HEK293T (cell line): ENCODE measurements around the gene FANCD2.

ENCODE experiments used
- CTCF ChIA-PET: fragments of 350-600 bp; formaldehyde crosslinking; extraction: SDS; loops from one replicate; lab custom pipeline; 2021; ENCODE audit warnings: antibody characterized with exemption, inconsistent platforms; lab: Yijun Ruan, JAX
- POLR2A ChIA-PET: fragments of 350-600 bp; formaldehyde crosslinking; extraction: SDS; loops from one replicate; lab custom pipeline; 2020; ENCODE audit warnings: antibody characterized with exemption, inconsistent platforms; lab: Yijun Ruan, JAX
- DNase-seq: peaks from one replicate; pipeline ENCODE4 v3.0.0; 2012; ENCODE audit warnings: mixed read lengths; ENCODE audit errors: extremely low spot score
- ARNT ChIP-seq: fragments of 450-650 bp; IDR thresholded peaks from 2 replicates; pipeline ENCODE4 v1.6.1; 2017; ENCODE audit warnings: mild to moderate bottlenecking
- BHLHE40 ChIP-seq: fragments of 450-650 bp; IDR thresholded peaks from 2 replicates; pipeline ENCODE4 v1.6.1; 2016; ENCODE audit warnings: mild to moderate bottlenecking, moderate library complexity, borderline replicate concordance
- CTBP1 ChIP-seq: fragments of 450-650 bp; IDR thresholded peaks from 2 replicates; pipeline ENCODE4 v1.6.1; 2016; ENCODE audit warnings: borderline replicate concordance
- ELF4 ChIP-seq: fragments of 450-650 bp; IDR thresholded peaks from 2 replicates; pipeline ENCODE4 v1.6.1; 2017; ENCODE audit warnings: antibody characterized with exemption
- FOXA1 ChIP-seq: fragments of 450-650 bp; IDR thresholded peaks from 2 replicates; pipeline ENCODE4 v1.6.1; 2016; ENCODE audit warnings: mild to moderate bottlenecking
- FOXK2 ChIP-seq: fragments of 450-650 bp; IDR thresholded peaks from 2 replicates; pipeline ENCODE4 v1.6.1; 2016; ENCODE audit warnings: mild to moderate bottlenecking
- FOXM1 ChIP-seq: fragments of 450-650 bp; IDR thresholded peaks from 2 replicates; pipeline ENCODE4 v1.6.1; 2017; ENCODE audit warnings: mild to moderate bottlenecking, borderline replicate concordance
- HDGF ChIP-seq: fragments of 450-650 bp; IDR thresholded peaks from 2 replicates; pipeline ENCODE4 v1.6.1; 2017; ENCODE audit warnings: antibody characterized with exemption, borderline replicate concordance
- L3MBTL2 ChIP-seq: fragments of 450-650 bp; conservative IDR thresholded peaks from 2 replicates; pipeline ENCODE4 v1.6.1; 2016; ENCODE audit warnings: mild to moderate bottlenecking
- LEF1 ChIP-seq: fragments of 450-650 bp; IDR thresholded peaks from 2 replicates; pipeline ENCODE4 v1.6.1; 2017; ENCODE audit warnings: mild to moderate bottlenecking, borderline replicate concordance
- NFRKB ChIP-seq: fragments of 450-650 bp; IDR thresholded peaks from 2 replicates; pipeline ENCODE4 v1.6.1; 2016; ENCODE audit warnings: mild to moderate bottlenecking, moderate library complexity
- PKNOX1 ChIP-seq: fragments of 450-650 bp; IDR thresholded peaks from 2 replicates; pipeline ENCODE4 v1.6.1; 2016
- SP1 ChIP-seq: fragments of 450-650 bp; IDR thresholded peaks from 2 replicates; pipeline ENCODE4 v1.6.1; 2017
- SUZ12 ChIP-seq: fragments of 450-650 bp; IDR thresholded peaks from 2 replicates; pipeline ENCODE4 v1.6.1; 2016; ENCODE audit warnings: mild to moderate bottlenecking
- TARDBP ChIP-seq: fragments of 450-650 bp; IDR thresholded peaks from 2 replicates; pipeline ENCODE4 v1.6.1; 2016
- ZNF384 ChIP-seq: fragments of 450-650 bp; IDR thresholded peaks from 2 replicates; pipeline ENCODE4 v1.6.1; 2016

The FANCD2 gene

GRCh38 chr3:10108091-10108490, 81.9 kb downstream of the FANCD2 start, which contains the start of gene FANCD2OS:
FANCD2OS (minus strand) TSS chr3:10108255; CDS start chr3:10104774, 3,481 bp downstream.
- ChIA-PET CTCF (no interaction called here), POLR2A (interaction anchor here (0.6 to 1.2 kb wide), 2 partner anchors 33 to 264 kb away, joined by 3 read pairs; partner anchors contain the start of genes RPUSD3 and VHL)
- TF ChIP-seq TARDBP (no peak), ARNT (no peak), ZNF384 (no peak)
- no peak for DNase-seq

- ChIA-PET CTCF (no interaction called here), POLR2A (interaction anchor here (0.6 to 1.4 kb wide), 5 partner anchors 10 to 225 kb away, joined by 3 to 5 read pairs (median 3); partner anchors contain the start of genes JAGN1 and VHL)
- DNase-seq: peak; percentile 99
- TF ChIP-seq L3MBTL2: peak; percentile 87
- TF ChIP-seq HDGF: no peak
- no peak for TF ChIP-seq SP1
- no peak for TF ChIP-seq LEF1
- peak; percentile 51; the same call in 1 of the 2 replicates for TF ChIP-seq ELF4
- TF ChIP-seq ARNT: no peak
- peak; percentile 78 for TF ChIP-seq TARDBP
- no peak for TF ChIP-seq CTBP1
- TF ChIP-seq SUZ12: no peak
Observed at GRCh38 chr3:10115326-10116137, 89.3 kb downstream of the FANCD2 start, which contains the start of gene BRK1. BRK1 (plus strand) TSS chr3:10115675; CDS start chr3:10115702, 27 bp downstream.

GRCh38 chr3:10116138-10116460, 89.9 kb downstream of the FANCD2 start:
- no peak for TF ChIP-seq FOXA1
- TF ChIP-seq SUZ12: no peak
- TF ChIP-seq L3MBTL2: no peak
- TF ChIP-seq CTBP1: no peak
- no peak for TF ChIP-seq LEF1
- TF ChIP-seq FOXM1: 0 out of 2 replicates have a peak, but pooled peaks have one; percentile 23
- no peak for TF ChIP-seq TARDBP
- TF ChIP-seq HDGF: no peak
- ChIA-PET CTCF (no interaction called here), POLR2A (interaction anchor here (1.0 to 1.4 kb wide), 3 partner anchors 11 to 25 kb away, joined by 3 to 5 read pairs (median 3); partner anchors contain the start of gene VHL)
- no peak for DNase-seq

- ChIA-PET POLR2A (interaction anchor here (1.4 kb wide), 1 partner anchor 10 kb away, joined by 3 read pairs; no protein-coding TSS in a partner anchor), CTCF (interaction anchor here (0.6 kb wide), 1 partner anchor 111 kb away, joined by 5 read pairs; no protein-coding TSS in a partner anchor)
- TF ChIP-seq CTBP1: no peak
- TF ChIP-seq NFRKB: no peak
- no peak for TF ChIP-seq TARDBP
- TF ChIP-seq FOXK2: no peak
- no peak for TF ChIP-seq SP1
- TF ChIP-seq BHLHE40: no peak
- no peak for TF ChIP-seq L3MBTL2
- no peak for TF ChIP-seq FOXA1
- TF ChIP-seq PKNOX1: no peak
- no peak for TF ChIP-seq HDGF
- TF ChIP-seq LEF1: no peak
- TF ChIP-seq ARNT: no peak
- TF ChIP-seq SUZ12: no peak
- TF ChIP-seq FOXM1: no peak
- no peak for TF ChIP-seq ELF4
- TF ChIP-seq ZNF384: no peak
- no peak for DNase-seq
Observed at GRCh38 chr3:10116928-10117327, 90.7 kb downstream of the FANCD2 start.

- ChIA-PET CTCF (no interaction called here), POLR2A (no interaction called here)
- no peak for TF ChIP-seq BHLHE40
- no peak for TF ChIP-seq SUZ12
- no peak for TF ChIP-seq HDGF
- no peak for TF ChIP-seq FOXK2
- TF ChIP-seq PKNOX1: no peak
- no peak for TF ChIP-seq CTBP1
- TF ChIP-seq ZNF384: no peak
- TF ChIP-seq LEF1: no peak
- no peak for TF ChIP-seq ARNT
- TF ChIP-seq FOXM1: no peak
- no peak for TF ChIP-seq FOXA1
- TF ChIP-seq ELF4: no peak
- DNase-seq: no peak
Observed at GRCh38 chr3:10119376-10119775, 93.1 kb downstream of the FANCD2 start.

- DNase-seq: no peak
- no peak for TF ChIP-seq SP1
- TF ChIP-seq ELF4: no peak
- no peak for TF ChIP-seq SUZ12
- TF ChIP-seq NFRKB: no peak
- no peak for TF ChIP-seq HDGF
- no peak for TF ChIP-seq PKNOX1
- TF ChIP-seq L3MBTL2: no peak
- no peak for TF ChIP-seq BHLHE40
- no peak for TF ChIP-seq CTBP1
- TF ChIP-seq TARDBP: no peak
- TF ChIP-seq FOXK2: no peak
- no peak for TF ChIP-seq FOXA1
- no peak for TF ChIP-seq ZNF384
- TF ChIP-seq ARNT: no peak
- no peak for TF ChIP-seq LEF1
- TF ChIP-seq FOXM1: no peak
- ChIA-PET POLR2A (no interaction called here), CTCF (interaction anchor here (0.7 kb wide), 1 partner anchor 405 kb away, joined by 3 read pairs; no protein-coding TSS in a partner anchor)
Observed at GRCh38 chr3:10121064-10121463, 94.8 kb downstream of the FANCD2 start.
